Fibroblast of the aortic adventitia (primary cell): ENCODE measurements around the gene RPS18. TPM values are rescaled to one million over a fixed set of nuclear protein-coding genes. Genes with fewer than 3 reads are reported as not detected.
"Not testable (repeated sequence)": the region's sequence is repeated elsewhere in the genome, so short reads cannot be mapped to it uniquely, and the experiment has no call there.

Experiments
- DNase-seq: peaks from one replicate; pipeline ENCODE4 v3.0.0-alpha.2; 2010; ENCODE audit warnings: low read depth
- H3K4me3 ChIP-seq: 2 replicates; pipeline ENCODE4 v1.5.1; 2011; ENCODE audit warnings: low read depth, mild to moderate bottlenecking, control low read depth, low read length, moderate library complexity
- CTCF ChIP-seq: IDR thresholded peaks from 2 replicates; pipeline ENCODE4 v1.5.1; 2011; ENCODE audit warnings: mild to moderate bottlenecking, low read length, control low read depth, inconsistent platforms; ENCODE audit not compliant: insufficient read depth
- total RNA-seq: library from RNA; depleted of rRNA; stranded (reverse); fragments of >200 nt; gene quantifications from 2 replicates; pipeline ENCODE4 v1.2.3, GENCODE V29; 2012; ENCODE audit warnings: low replicate concordance

Gene RPS18
- total RNA-seq, 1 donor, result 4,237 TPM

GRCh38 chr6:33251395-33252012 lies 20.4 kb upstream of the RPS18 start:
- no peak for DNase-seq
- no peak overlapping the region for H3K4me3 ChIP-seq
- no peak for TF ChIP-seq CTCF

- DNase-seq, result no peak
- no peak for TF ChIP-seq CTCF
- H3K4me3 ChIP-seq, result no peak overlapping the region
Measured at GRCh38 chr6:33252759-33253158, 19.1 kb upstream of the RPS18 start.

GRCh38 chr6:33254591-33254990 lies 17.3 kb upstream of the RPS18 start:
- DNase-seq, result no peak
- TF ChIP-seq CTCF, result no peak
- no peak overlapping the region for H3K4me3 ChIP-seq

- H3K4me3 ChIP-seq, result no peak overlapping the region
- TF ChIP-seq CTCF, result no peak
- no peak for DNase-seq
Measured at GRCh38 chr6:33259032-33259431, 12.8 kb upstream of the RPS18 start.

- DNase-seq, result not testable (repeated sequence)
Measured at GRCh38 chr6:33262490-33262889, 9.4 kb upstream of the RPS18 start.

GRCh38 chr6:33264015-33264414 lies 7.9 kb upstream of the RPS18 start:
- TF ChIP-seq CTCF, result no peak
- no peak overlapping the region for H3K4me3 ChIP-seq
- DNase-seq, result no peak

More at GRCh38 chr6:33262490-33262889, 9.4 kb upstream of the RPS18 start:
- H3K4me3 ChIP-seq, result not testable (repeated sequence)

- H3K4me3 ChIP-seq, result peak overlapping the region; percentile 99
- no peak for DNase-seq
- TF ChIP-seq CTCF, result no peak
Measured at GRCh38 chr6:33271117-33271467, 783 bp upstream of the RPS18 start.
